ENCODE measurements around the gene ARHGEF4. TPM values are rescaled to one million over a fixed set of nuclear protein-coding genes. Genes with fewer than 3 reads are reported as not detected.

Gene ARHGEF4
- total and polyA plus RNA-seq, 5 donors from 2014 or later = 0.22 to 1.7 (median 0.48) TPM; not detected in 1

DNA sequence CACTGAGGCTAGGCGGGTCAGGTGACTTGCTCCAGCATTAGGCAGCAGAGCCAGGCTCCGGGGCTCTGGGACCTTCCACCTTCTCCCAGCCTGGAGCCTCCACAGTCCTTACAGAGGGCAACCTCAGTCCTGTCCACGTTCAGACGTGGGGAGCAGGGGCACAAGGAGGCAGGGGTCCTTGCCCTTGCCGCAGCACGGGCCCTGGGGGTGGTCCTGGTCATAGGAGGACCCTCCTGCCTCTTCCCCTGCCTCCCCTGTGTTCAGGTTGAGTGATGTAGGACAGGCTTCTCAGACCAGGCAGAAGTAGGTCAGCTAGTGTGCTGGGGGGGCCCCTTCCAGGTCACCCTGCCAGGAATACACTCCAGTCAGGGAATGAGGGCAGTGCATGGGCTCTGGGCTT, 5.4 kb upstream of the ARHGEF4 start:
- ATAC-seq (ENCODE audit: low read depth in 2 of 2) (no peak), DNase-seq (no peak)
- no peaks in the 10 kb centered on the region for H3K27me3 ChIP-seq (ENCODE audit: control insufficient read depth, insufficient read depth, low read length)
- no peak overlapping the region for H3K27ac ChIP-seq (ENCODE audit: insufficient read depth, low read length, poor library complexity, severe bottlenecking)
- Mint-ChIP-seq H3K9me3 (peaks cover 0 to under 1% (median 0%) of the 10 kb centered on the region in 7 donors), H3K27me3 (peaks cover 5% of the 10 kb centered on the region), H3K36me3 (no peaks in the 10 kb centered on the region), H3K4me1 (peaks cover 0 to 2% (median under 1%) of the 10 kb centered on the region in 4 donors), H3K4me3 (no peak overlapping the region), H3K27ac (no peak overlapping the region)
- H3K4me1 ChIP-seq (ENCODE audit: control insufficient read depth, insufficient read depth, low read length, poor library complexity, severe bottlenecking) = no peaks in the 10 kb centered on the region
- H3K9me3 ChIP-seq (ENCODE audit: control insufficient read depth in 2 of 2, low read length in 2 of 2) = no peaks in the 10 kb centered on the region
- H3K36me3 ChIP-seq (ENCODE audit: control insufficient read depth, insufficient read depth, low read length) = no peaks in the 10 kb centered on the region
- H3K4me3 ChIP-seq (ENCODE audit: low read depth, low read length) = no peak overlapping the region

DNA sequence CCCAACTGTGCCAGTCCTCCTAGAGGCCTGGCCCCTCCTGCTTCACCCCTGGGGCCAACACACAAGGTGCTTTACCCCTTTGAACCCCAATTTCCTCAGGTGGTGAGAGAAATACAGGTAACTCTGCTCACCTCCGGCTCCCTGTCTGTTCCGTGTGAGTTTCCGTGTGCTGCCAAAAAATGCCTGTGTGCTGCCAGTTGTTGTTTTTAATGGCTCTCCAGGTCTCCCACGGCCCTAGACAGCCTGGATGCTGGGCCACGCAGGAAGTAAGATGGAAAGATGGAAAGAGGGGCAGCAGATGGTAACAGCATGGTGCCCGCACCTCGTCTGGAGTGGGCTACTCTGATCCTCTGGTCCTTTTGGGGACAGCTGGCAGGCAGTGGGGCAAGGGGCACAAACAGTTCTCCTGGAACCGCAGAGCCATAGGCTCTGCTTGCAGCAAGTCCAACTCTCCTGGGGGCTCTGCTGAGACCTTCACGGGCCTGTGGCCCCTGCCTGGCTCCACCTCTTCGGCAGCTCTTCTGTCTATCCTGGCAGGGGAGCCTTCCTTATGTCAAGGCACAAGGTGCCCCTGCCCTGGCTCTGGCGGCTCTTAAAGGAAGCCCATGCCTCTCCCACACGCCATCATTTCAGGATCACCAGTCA, 4.3 kb upstream of the ARHGEF4 start:
- H3K4me1 ChIP-seq (ENCODE audit: control insufficient read depth, insufficient read depth, low read length, poor library complexity, severe bottlenecking) = peaks cover 10% of the 10 kb centered on the region
- ATAC-seq (ENCODE audit: low read depth in 2 of 2) = no peak
- no peaks in the 10 kb centered on the region for H3K36me3 ChIP-seq (ENCODE audit: control insufficient read depth, insufficient read depth, low read length)
- Mint-ChIP-seq H3K27ac (peak overlapping the region in 2 of 3 donors; percentile 23 to 62), H3K36me3 (no peaks in the 10 kb centered on the region), H3K4me3 (no peak overlapping the region), H3K4me1 (peaks cover 0 to 3% (median 0%) of the 10 kb centered on the region in 4 donors), H3K9me3 (peaks cover 0 to 2% (median 0%) of the 10 kb centered on the region in 7 donors), H3K27me3 (no peaks in the 10 kb centered on the region)
- no peak overlapping the region for H3K27ac ChIP-seq (ENCODE audit: insufficient read depth, low read length, poor library complexity, severe bottlenecking)
- H3K27me3 ChIP-seq (ENCODE audit: control insufficient read depth, insufficient read depth, low read length) = no peaks in the 10 kb centered on the region
- DNase-seq = no peak
- H3K9me3 ChIP-seq (ENCODE audit: control insufficient read depth in 2 of 2, low read length in 2 of 2) = no peaks in the 10 kb centered on the region
- no peak overlapping the region for H3K4me3 ChIP-seq (ENCODE audit: low read depth, low read length)

DNA sequence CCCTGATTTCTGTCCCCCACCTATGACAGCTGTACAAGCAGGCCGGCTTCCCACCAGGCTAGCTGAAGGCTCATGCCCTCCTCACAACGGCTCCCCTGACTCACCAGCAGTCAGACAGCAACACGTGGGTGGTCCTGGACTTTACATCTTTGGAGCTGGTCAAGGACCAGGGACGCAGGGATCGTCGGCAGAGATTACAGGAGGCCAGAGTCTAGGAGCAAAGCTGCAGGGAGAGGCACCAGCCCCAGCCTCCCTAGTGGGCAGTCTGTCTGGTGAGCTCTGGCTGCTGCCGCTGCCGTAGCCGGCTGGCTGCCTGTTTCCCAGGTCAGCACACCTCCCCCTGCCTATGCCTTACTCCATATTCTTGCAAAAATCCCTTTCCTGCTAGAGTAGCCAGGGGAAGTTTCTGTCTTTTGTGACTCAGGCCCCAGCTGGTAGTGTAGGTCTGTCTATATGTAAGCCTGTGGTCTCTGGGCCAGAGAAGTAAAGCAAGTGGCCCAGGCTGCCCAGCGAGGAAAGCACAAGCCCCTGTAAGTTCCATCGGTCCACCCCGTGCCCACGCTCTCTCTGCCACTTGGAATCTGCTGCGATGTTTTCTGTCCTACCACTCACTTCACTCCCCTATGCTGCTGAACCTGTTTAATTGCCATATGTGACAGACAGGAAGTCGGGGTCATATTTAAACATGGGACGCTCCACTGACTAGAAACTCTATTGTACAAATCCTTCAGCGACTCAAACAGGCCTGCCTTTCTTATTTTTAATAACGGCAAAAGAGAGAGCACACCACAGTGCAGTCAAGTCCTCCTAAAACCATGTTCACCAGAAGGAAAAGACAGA, 2.4 kb upstream of the ARHGEF4 start:
- no peak for ATAC-seq (ENCODE audit: low read depth in 2 of 2)
- Mint-ChIP-seq H3K4me1 (peaks cover 0 to 3% (median 0%) of the 10 kb centered on the region in 4 donors), H3K9me3 (peaks cover 0 to 2% (median 0%) of the 10 kb centered on the region in 7 donors), H3K27ac (no peak overlapping the region), H3K36me3 (no peaks in the 10 kb centered on the region), H3K27me3 (peaks cover 10% of the 10 kb centered on the region), H3K4me3 (no peak overlapping the region)
- Histone ChIP-seq H3K4me1 (ENCODE audit: control insufficient read depth, insufficient read depth, low read length, poor library complexity, severe bottlenecking) (peaks cover 11% of the 10 kb centered on the region), H3K4me3 (ENCODE audit: low read depth, low read length) (no peak overlapping the region), H3K36me3 (ENCODE audit: control insufficient read depth, insufficient read depth, low read length) (no peaks in the 10 kb centered on the region), H3K9me3 (ENCODE audit: control insufficient read depth in 2 of 2, low read length in 2 of 2) (no peaks in the 10 kb centered on the region), H3K27me3 (ENCODE audit: control insufficient read depth, insufficient read depth, low read length) (no peaks in the 10 kb centered on the region), H3K27ac (ENCODE audit: insufficient read depth, low read length, poor library complexity, severe bottlenecking) (no peak overlapping the region)
- no peak for DNase-seq

DNA sequence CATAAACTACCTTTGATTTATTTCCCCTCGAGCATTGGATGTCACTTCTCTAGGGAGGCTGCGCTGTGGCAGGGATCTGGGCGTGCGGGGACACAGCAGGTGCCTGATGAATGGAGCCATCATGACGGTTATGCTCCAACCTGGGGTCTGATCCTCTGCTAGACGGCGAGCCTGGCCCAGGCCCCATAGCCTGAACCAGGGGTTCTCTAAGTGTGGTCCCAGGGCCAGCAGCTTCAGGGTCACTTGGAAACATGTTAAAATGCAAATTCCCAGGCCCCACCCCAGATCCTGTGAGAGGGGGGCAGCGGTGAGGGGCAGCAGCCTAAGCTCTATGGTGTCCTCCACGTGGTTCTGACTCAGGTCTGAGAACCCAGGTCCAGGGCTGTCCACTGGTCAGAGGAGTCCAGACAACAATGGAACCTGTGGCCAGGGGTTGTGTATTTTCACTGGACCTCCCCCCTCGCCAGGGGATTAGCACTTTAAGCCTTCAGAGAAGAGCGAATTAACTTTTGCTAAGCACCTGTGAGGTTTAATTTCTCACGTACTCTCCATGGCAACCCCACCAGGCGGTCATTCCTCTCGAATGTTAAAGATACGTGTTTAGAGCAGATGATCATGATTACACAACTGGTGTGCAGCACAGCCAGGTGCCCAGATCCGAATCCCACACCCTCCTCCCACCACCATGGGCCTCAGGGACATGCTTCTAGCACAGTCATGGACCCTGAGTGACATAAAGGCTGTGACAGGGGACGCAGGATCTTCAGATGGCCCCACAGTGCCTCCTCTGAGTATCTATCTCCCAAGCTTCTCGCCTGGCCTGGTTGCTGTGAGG, 1.6 kb upstream of the ARHGEF4 start:
- Mint-ChIP-seq H3K4me3 (peak overlapping the region in 1 of 4 donors; percentile 46), H3K36me3 (no peaks in the 10 kb centered on the region), H3K27ac (no peak overlapping the region), H3K4me1 (peaks cover 0 to 3% (median 0%) of the 10 kb centered on the region in 4 donors), H3K27me3 (peaks cover 11% of the 10 kb centered on the region), H3K9me3 (peaks cover 0 to 2% (median 0%) of the 10 kb centered on the region in 7 donors)
- Histone ChIP-seq H3K36me3 (ENCODE audit: control insufficient read depth, insufficient read depth, low read length) (no peaks in the 10 kb centered on the region), H3K27me3 (ENCODE audit: control insufficient read depth, insufficient read depth, low read length) (no peaks in the 10 kb centered on the region), H3K4me1 (ENCODE audit: control insufficient read depth, insufficient read depth, low read length, poor library complexity, severe bottlenecking) (peaks cover 11% of the 10 kb centered on the region), H3K4me3 (ENCODE audit: low read depth, low read length) (no peak overlapping the region), H3K27ac (ENCODE audit: insufficient read depth, low read length, poor library complexity, severe bottlenecking) (no peak overlapping the region), H3K9me3 (ENCODE audit: control insufficient read depth in 2 of 2, low read length in 2 of 2) (no peaks in the 10 kb centered on the region)
- DNase-seq (no peak), ATAC-seq (ENCODE audit: low read depth in 2 of 2) (no peak)

DNA sequence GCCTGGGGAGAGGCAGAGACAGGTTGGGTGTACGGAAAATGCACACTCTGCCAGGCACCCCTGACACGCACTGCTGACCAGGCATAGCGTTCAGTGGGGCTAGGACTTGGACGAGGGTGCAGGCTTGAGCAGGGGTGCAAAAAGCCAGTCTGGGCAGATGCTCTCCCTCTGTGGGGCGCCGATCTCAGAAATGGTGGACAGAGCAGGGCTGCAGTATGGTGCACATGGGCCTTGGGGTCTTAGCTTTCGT, 1.0 kb upstream of the ARHGEF4 start:
- H3K4me1 ChIP-seq (ENCODE audit: control insufficient read depth, insufficient read depth, low read length, poor library complexity, severe bottlenecking) = peaks cover 11% of the 10 kb centered on the region
- DNase-seq (no peak), ATAC-seq (ENCODE audit: low read depth in 2 of 2) (no peak)
- peaks cover 0 to 3% (median 0%) of the 10 kb centered on the region in 4 donors for H3K4me1 Mint-ChIP-seq
- H3K9me3 Mint-ChIP-seq = peaks cover 0 to 2% (median 0%) of the 10 kb centered on the region in 7 donors
- no peak overlapping the region for H3K4me3 Mint-ChIP-seq
- H3K36me3 Mint-ChIP-seq = no peaks in the 10 kb centered on the region
- H3K4me3 ChIP-seq (ENCODE audit: low read depth, low read length) = no peak overlapping the region
- no peaks in the 10 kb centered on the region for H3K27me3 ChIP-seq (ENCODE audit: control insufficient read depth, insufficient read depth, low read length)
- no peaks in the 10 kb centered on the region for H3K9me3 ChIP-seq (ENCODE audit: control insufficient read depth in 2 of 2, low read length in 2 of 2)
- no peak overlapping the region for H3K27ac ChIP-seq (ENCODE audit: insufficient read depth, low read length, poor library complexity, severe bottlenecking)
- H3K27ac Mint-ChIP-seq = no peak overlapping the region
- H3K36me3 ChIP-seq (ENCODE audit: control insufficient read depth, insufficient read depth, low read length) = no peaks in the 10 kb centered on the region
- H3K27me3 Mint-ChIP-seq = peaks cover 11% of the 10 kb centered on the region

DNA sequence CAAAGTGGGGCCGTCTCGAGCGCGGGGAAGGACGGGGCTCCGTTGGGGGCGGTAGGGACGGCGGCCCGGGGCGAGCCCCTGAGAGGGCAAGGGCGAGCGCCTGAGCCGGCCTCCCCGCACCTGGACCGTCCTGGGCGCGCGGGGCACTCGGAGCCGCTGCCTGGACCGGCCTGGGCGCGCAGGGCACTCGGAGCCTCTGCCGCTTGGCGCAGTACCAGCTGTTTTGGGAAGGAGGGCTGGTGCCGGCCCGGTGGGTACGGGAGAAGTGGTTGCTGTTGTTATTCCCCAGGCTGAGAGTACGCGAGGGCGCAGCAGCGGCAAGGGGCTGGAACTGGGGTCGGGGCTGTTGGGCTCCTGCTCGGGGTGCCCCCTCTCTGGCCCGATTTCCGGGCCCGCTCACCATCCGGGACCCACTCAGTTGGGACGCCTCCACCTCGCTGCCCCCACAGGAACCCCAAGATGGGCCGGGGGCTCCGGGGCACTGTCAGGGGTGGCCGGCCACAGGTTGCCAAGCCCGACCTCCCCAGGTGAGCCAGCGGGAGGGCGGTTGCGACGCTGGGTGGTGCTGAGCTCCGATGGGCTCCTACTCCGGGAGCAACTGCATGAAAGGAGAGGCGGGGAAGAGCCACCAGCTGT, 579 bp downstream of the ARHGEF4 start:
- no peaks in the 10 kb centered on the region for H3K36me3 Mint-ChIP-seq
- peaks cover 0 to 2% (median 0%) of the 10 kb centered on the region in 7 donors for H3K9me3 Mint-ChIP-seq
- Histone ChIP-seq H3K27me3 (ENCODE audit: control insufficient read depth, insufficient read depth, low read length) (no peaks in the 10 kb centered on the region), H3K36me3 (ENCODE audit: control insufficient read depth, insufficient read depth, low read length) (no peaks in the 10 kb centered on the region), H3K27ac (ENCODE audit: insufficient read depth, low read length, poor library complexity, severe bottlenecking) (no peak overlapping the region), H3K9me3 (ENCODE audit: control insufficient read depth in 2 of 2, low read length in 2 of 2) (no peaks in the 10 kb centered on the region), H3K4me3 (ENCODE audit: low read depth, low read length) (no peak overlapping the region), H3K4me1 (ENCODE audit: control insufficient read depth, insufficient read depth, low read length, poor library complexity, severe bottlenecking) (peaks cover 11% of the 10 kb centered on the region)
- ATAC-seq (ENCODE audit: low read depth in 2 of 2) (no peak), DNase-seq (no peak)
- no peak overlapping the region for H3K4me3 Mint-ChIP-seq
- H3K27me3 Mint-ChIP-seq = peaks cover 15% of the 10 kb centered on the region
- H3K27ac Mint-ChIP-seq = no peak overlapping the region
- peaks cover 0 to 3% (median 0%) of the 10 kb centered on the region in 4 donors for H3K4me1 Mint-ChIP-seq

DNA sequence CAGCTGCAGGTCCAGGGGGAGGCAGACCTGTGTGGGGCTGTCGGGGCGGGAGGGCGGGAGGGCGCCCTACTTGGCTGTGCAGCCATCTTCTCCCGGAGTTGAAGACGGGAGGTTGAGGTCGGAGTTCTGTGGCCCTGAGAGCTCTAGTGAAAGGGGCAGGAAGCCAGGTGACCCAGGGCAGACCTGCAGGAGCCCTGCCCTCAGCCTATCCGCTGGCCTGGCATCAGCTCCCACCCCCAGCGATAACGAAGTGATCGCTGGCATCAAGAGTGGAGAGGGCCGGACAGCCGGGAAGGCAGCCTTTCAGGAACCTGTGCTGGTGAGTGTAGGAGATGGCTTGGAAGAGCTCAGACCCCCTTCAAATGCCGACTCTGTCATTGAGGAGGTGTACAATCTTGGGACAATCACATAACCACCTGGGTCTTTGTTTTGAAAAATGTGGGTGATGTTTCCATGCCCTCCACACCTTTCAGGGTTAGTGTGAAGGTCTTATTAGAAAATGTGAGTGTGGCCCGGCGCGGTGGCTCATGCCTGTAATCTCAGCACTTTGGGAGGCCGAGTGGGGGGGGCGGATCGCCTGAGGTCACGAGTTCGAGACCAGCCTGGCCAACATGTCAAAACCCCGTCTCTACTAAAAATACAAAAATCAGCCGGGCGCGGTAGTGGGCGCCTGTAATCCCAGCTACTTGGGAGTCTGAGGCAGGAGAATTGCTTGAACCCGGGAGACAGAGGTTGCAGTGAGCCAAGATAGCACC, 1.3 kb downstream of the ARHGEF4 start:
- H3K27me3 ChIP-seq (ENCODE audit: control insufficient read depth, insufficient read depth, low read length) = no peaks in the 10 kb centered on the region
- peaks cover 15% of the 10 kb centered on the region for H3K27me3 Mint-ChIP-seq

More for the DNA sequence above, 1.3 kb downstream of the ARHGEF4 start:
- no peak overlapping the region for H3K27ac ChIP-seq (ENCODE audit: insufficient read depth, low read length, poor library complexity, severe bottlenecking)
- Mint-ChIP-seq H3K36me3 (no peaks in the 10 kb centered on the region), H3K4me1 (peaks cover 0 to 3% (median 0%) of the 10 kb centered on the region in 4 donors), H3K9me3 (peaks cover 0 to 2% (median 0%) of the 10 kb centered on the region in 7 donors), H3K27ac (no peak overlapping the region), H3K4me3 (peak overlapping the region in 2 of 4 donors; percentile 15 to 29)
- H3K4me1 ChIP-seq (ENCODE audit: control insufficient read depth, insufficient read depth, low read length, poor library complexity, severe bottlenecking) = peaks cover 11% of the 10 kb centered on the region
- H3K9me3 ChIP-seq (ENCODE audit: control insufficient read depth in 2 of 2, low read length in 2 of 2) = no peaks in the 10 kb centered on the region
- DNase-seq (no peak), ATAC-seq (ENCODE audit: low read depth in 2 of 2) (no peak)
- no peak overlapping the region for H3K4me3 ChIP-seq (ENCODE audit: low read depth, low read length)
- H3K36me3 ChIP-seq (ENCODE audit: control insufficient read depth, insufficient read depth, low read length) = no peaks in the 10 kb centered on the region
